22Rv1 (cell line): Measurements from ENCODE around the gene LSS.

Experiments used
- ZFX ChIP-seq: fragments of 450-650 bp; IDR thresholded peaks from 2 replicates; pipeline ENCODE4 v1.6.1; 2017; ENCODE audit warnings: antibody characterized with exemption, borderline replicate concordance
- TF ChIP-seq, protein P1 (sequence below): fragments of 450-650 bp; IDR thresholded peaks from 2 replicates; pipeline ENCODE4 v1.5.1; 2017; ENCODE audit warnings: mild to moderate bottlenecking

GRCh38 chr21:46182548-46183336 is 45.8 kb downstream of the LSS start:
- TF ChIP-seq, protein P1, sequence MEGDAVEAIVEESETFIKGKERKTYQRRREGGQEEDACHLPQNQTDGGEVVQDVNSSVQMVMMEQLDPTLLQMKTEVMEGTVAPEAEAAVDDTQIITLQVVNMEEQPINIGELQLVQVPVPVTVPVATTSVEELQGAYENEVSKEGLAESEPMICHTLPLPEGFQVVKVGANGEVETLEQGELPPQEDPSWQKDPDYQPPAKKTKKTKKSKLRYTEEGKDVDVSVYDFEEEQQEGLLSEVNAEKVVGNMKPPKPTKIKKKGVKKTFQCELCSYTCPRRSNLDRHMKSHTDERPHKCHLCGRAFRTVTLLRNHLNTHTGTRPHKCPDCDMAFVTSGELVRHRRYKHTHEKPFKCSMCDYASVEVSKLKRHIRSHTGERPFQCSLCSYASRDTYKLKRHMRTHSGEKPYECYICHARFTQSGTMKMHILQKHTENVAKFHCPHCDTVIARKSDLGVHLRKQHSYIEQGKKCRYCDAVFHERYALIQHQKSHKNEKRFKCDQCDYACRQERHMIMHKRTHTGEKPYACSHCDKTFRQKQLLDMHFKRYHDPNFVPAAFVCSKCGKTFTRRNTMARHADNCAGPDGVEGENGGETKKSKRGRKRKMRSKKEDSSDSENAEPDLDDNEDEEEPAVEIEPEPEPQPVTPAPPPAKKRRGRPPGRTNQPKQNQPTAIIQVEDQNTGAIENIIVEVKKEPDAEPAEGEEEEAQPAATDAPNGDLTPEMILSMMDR = no peak
- TF ChIP-seq ZFX = no peak
